Measurements from ENCODE around the gene SNAPC2.

SNAPC2 gene, protein sequence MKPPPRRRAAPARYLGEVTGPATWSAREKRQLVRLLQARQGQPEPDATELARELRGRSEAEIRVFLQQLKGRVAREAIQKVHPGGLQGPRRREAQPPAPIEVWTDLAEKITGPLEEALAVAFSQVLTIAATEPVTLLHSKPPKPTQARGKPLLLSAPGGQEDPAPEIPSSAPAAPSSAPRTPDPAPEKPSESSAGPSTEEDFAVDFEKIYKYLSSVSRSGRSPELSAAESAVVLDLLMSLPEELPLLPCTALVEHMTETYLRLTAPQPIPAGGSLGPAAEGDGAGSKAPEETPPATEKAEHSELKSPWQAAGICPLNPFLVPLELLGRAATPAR

DNA sequence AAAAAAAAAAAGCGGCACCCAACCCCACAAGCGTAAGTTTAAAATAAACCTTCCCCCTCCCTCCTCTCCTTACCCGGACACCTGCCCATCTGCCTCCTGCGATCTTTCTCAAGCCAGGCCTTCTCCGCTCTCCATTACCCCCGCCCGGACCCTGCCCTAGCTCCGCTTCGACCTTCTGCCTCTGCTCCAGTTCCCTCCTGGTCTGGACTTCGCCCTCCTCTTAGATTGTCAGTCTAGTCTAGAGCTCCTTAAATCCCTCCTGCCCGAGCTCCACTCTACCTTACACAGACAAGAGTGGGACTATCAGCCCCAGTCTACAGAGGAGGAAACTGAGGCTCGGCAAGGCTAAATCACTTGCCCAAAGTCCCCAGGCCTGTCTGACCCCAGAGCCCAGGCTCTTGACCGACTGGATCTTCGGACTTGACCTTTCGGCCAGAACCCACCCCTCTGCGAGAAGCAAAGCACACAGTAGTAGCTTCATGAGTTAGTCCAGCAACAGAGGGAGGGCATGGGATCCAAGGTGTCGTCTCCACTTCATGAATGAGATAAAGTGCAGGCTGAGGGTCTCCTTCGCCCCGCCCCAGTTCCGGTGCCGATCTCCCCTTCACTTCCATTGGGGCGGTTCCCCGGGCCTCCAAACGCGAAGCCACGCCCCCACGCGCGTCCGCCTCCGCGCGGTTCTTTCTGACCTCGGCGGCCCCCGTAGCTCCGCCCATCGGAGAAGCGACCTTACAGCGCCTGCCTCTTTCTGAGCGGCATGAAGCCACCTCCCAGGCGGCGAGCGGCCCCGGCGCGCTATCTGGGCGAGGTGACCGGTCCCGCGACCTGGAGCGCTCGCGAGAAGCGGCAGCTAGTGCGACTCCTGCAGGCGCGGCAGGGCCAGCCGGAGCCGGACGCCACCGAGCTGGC lies at the start of gene SNAPC2:
SNAPC2 (plus strand) TSS at position 729 of the 909 bp plus-strand sequence; CDS start at position 758, 29 bp downstream.
- peak; percentile 94 for DNase-seq (ENCODE audit: low spot score)
- TF ChIP-seq, protein P1, sequence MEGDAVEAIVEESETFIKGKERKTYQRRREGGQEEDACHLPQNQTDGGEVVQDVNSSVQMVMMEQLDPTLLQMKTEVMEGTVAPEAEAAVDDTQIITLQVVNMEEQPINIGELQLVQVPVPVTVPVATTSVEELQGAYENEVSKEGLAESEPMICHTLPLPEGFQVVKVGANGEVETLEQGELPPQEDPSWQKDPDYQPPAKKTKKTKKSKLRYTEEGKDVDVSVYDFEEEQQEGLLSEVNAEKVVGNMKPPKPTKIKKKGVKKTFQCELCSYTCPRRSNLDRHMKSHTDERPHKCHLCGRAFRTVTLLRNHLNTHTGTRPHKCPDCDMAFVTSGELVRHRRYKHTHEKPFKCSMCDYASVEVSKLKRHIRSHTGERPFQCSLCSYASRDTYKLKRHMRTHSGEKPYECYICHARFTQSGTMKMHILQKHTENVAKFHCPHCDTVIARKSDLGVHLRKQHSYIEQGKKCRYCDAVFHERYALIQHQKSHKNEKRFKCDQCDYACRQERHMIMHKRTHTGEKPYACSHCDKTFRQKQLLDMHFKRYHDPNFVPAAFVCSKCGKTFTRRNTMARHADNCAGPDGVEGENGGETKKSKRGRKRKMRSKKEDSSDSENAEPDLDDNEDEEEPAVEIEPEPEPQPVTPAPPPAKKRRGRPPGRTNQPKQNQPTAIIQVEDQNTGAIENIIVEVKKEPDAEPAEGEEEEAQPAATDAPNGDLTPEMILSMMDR (IDR thresholded peaks at IDR 0.05; ENCODE audit: extremely low read depth, missing control alignments): no peak

DNA sequence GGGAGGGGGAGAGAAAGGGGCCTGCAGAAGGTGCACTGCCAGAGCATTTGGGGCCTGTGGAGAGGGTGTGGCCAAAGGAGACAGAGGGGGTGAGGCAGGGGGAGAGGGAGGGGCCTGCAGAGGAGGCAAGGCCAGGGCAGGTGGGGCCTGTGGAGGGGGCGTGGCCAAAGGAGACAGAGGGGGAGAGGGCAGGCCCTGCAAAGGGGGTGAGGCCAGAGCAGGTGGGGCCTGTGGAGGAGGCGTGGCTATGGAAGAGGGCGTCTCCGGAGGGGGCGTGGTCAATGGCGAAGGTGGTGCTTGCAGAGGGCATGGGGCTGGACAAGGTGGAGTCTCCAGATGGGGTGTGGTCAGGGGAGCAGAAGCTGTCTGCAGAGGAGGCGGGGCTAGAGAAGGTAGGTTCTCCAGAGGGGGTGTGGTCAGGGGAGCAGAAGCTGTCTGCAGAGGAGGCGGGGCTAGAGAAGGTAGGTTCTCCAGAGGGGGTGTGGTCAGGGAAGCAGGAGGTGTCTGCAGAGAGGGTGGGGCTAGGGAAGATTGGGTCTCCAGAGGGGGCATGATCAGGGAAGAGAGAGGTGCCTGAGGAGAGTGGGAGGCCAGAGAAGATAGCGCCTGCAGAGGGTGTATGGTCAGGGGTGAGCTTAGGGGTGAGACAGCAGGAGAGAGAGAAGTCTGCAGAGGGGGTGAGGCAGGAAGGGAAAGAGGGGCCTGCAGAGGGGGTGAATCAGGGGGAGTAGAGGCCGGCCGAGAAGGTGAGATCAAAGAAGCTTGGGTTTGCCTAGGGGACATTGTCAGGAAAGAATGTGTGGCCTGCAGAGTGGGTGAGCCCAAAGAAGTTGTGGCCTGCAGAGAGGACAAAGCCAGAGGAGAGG lies 49.3 kb upstream of the SNAPC2 start:
- TF ChIP-seq, protein P1 (IDR thresholded peaks at IDR 0.05; ENCODE audit: extremely low read depth, missing control alignments): no peak
- peak; percentile 68 for DNase-seq (ENCODE audit: low spot score)

- TF ChIP-seq, protein P1 (IDR thresholded peaks at IDR 0.05; ENCODE audit: extremely low read depth, missing control alignments): no peak
- DNase-seq (ENCODE audit: low spot score): peak; percentile 86
Measured at GRCh38 chr19:7871437-7872305, 48.5 kb upstream of the SNAPC2 start.

DNA sequence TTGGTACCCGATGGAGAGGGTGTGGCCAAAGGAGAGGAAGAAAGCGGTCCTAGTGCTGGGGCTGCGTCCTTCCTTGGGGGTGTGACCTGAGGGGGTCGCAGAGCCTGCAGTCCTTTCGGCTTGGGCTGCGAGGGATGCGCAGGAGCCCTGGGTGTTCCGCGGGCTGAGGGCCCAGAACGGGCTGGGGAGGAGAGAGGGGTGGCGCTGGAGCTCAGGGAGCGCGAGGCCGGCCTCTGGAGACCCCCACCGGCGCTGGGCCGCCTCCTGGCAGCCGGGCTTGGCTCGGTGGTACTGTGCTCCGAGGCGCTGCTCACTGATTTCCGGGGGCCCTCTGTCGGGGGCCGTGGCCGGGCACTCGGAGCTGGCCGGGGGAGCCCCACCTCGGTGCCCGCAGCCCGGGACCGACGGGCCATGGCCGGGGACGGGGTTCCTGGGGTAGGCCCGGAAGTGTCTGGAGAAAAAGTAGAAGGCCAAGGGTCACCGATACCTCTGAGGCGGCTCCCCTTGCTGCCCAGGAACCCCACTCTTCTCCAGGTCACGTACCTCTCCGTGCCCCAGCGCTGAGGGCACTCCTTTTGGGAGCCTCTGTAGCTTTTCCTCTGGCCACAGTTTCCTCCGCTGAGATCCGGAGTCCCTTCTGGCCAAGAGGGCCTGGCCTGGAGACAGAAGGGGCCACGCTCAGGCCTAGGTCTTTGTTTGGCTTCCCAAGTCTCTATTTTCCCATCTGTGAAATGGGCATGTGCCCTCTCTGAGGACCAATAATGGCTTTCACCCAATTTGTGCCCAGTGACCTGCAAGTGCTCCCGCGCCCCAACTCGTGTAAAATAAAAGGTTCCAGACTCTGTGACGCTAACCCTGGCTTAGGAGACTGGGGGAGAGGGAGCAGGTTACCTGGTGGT lies 47.6 kb upstream of the SNAPC2 start:
- TF ChIP-seq, protein P1 (IDR thresholded peaks at IDR 0.05; ENCODE audit: extremely low read depth, missing control alignments): no peak

DNA sequence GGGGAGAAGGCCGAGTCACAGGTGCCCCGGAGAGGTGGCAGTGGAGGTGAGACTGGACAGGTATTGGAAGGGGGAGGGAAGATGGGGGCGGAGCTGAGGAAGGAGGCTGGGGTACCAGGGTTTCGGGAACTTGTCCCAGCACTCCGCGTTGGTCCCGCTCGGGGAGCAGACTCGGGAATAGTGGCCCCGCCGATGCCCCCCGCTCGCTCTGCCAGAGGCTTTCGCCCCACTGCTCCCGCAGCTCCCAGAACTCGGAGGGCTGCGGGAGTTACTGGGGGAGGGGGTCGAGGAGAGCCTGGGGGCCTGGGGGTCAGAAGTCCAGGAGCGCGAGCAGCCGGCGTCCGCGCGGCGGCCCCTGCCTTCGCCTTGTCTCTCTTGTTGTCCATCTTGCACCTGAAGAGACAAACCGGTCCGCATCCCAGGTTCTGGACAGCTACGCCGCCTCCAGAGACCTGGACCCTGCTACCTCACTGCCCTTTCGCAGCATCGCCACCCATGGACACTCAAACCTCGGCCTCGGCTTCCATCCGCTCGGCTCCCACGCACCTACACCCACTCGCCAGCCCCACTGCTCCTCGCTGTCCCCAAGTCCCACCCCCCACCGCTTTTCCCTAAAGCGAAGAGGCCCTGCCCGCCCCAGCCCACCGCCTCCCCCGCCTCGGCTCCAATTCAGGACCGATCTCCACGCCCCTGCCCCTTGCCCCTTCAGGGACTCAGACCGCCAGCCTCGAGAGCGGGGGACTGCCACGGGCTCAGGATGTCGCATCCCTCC lies 46.6 kb upstream of the SNAPC2 start:
- no peak for DNase-seq (ENCODE audit: low spot score)
- TF ChIP-seq, protein P1 (IDR thresholded peaks at IDR 0.05; ENCODE audit: extremely low read depth, missing control alignments): no peak

More for the DNA sequence above, 47.6 kb upstream of the SNAPC2 start:
- DNase-seq (ENCODE audit: low spot score): no peak

All from GM20000 (cell line).